RWPE1 (cell line): Measurements from ENCODE around the gene SMOC2.

Experiments used
- CTCF ChIA-PET: fragments of 350-600 bp; sonication (Branson Sonifier 250); formaldehyde crosslinking; extraction: SDS; loops from one replicate; lab custom pipeline; 2021; lab: Yijun Ruan, JAX
- POLR2A ChIA-PET: fragments of 400-600 bp; formaldehyde crosslinking; extraction: SDS; loops from one replicate; lab custom pipeline; 2020; ENCODE audit warnings: antibody characterized with exemption; ENCODE audit not compliant: low non-redundant PET; lab: Yijun Ruan, JAX
- DNase-seq: peaks from one replicate; pipeline ENCODE4 v3.0.0; 2012; ENCODE audit warnings: low spot score
- H3K27ac ChIP-seq: fragments of 450-650 bp; 2 replicates; pipeline ENCODE4 v1.5.1; 2017
- CTCF ChIP-seq: fragments of 450-650 bp; conservative IDR thresholded peaks from 2 replicates; pipeline ENCODE4 v1.5.1; 2017; ENCODE audit warnings: low read depth, mild to moderate bottlenecking

Gene SMOC2

GRCh38 chr6:168500519-168500918 lies 59.5 kb downstream of the SMOC2 start:
- DNase-seq = no peak
- ChIA-PET CTCF (interaction anchor here (0.6 to 0.7 kb wide), 2 partner anchors 19 to 139 kb away, joined by 5 read pairs; no protein-coding TSS in a partner anchor), POLR2A (no interaction called here)
- no peak for TF ChIP-seq CTCF
- no peak overlapping the region for H3K27ac ChIP-seq

- H3K27ac ChIP-seq = no peak overlapping the region
- DNase-seq = no peak
- no peak for TF ChIP-seq CTCF
- POLR2A ChIA-PET = no interaction called here
- CTCF ChIA-PET = no interaction called here
These were observed 60.6 kb downstream of the SMOC2 start for GRCh38 chr6:168501561-168501960.

DNA sequence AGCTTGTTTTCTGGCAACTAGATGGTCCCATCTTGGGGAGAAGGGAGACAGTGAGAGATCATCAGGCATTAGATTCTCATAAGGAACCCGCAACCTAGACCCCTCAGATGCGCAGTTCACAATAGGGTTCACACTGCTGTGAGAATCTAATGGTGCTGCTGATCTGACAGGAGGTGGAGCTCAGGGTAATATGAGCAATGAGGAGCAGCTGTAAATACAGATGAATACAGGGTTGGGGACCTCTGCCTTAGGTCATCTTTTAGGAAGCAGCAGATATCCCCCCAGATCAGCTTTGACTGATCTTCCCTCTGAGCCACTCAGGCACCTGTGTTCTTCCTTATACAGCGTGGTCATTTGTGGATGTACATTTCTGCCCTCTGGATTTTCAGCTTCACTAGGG lies 63.4 kb downstream of the SMOC2 start:
- TF ChIP-seq CTCF = no peak
- POLR2A ChIA-PET = interaction anchor here (0.5 kb wide), 1 partner anchor 368 kb away, joined by 3 read pairs; no protein-coding TSS in a partner anchor
- DNase-seq = no peak
- CTCF ChIA-PET = interaction anchor here (0.6 kb wide), 1 partner anchor 1032 kb away, joined by 3 read pairs; no protein-coding TSS in a partner anchor
- no peak overlapping the region for H3K27ac ChIP-seq

GRCh38 chr6:168506460-168506859 lies 65.5 kb downstream of the SMOC2 start:
- ChIA-PET CTCF (no interaction called here), POLR2A (no interaction called here)
- DNase-seq = no peak
- H3K27ac ChIP-seq = no peak overlapping the region
- TF ChIP-seq CTCF = no peak

DNA sequence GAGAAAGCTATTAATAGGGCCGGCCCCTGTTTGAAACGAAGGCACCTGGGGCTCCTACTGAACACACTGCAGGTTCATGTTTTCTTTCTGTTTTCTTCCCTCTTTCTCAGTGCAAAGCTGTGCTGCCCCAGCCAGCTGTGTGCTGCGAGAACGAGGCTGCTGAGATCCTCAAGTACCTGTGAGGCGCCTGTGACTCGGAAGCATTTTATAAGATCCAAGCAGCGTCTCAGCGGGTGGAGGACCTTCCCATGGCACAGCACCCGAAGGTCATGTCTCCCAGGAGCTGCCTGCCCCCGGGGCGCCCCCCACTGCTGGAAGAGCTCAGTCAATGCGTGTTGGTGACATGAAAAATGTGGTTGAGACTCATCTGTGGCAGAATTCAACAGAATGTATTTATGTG lies 66.3 kb downstream of the SMOC2 start:
- no peak overlapping the region for H3K27ac ChIP-seq
- no peak for TF ChIP-seq CTCF
- DNase-seq = no peak
- ChIA-PET POLR2A (no interaction called here), CTCF (interaction anchor here (0.6 kb wide), 1 partner anchor 14 kb away, joined by 8 read pairs; no protein-coding TSS in a partner anchor)

DNA sequence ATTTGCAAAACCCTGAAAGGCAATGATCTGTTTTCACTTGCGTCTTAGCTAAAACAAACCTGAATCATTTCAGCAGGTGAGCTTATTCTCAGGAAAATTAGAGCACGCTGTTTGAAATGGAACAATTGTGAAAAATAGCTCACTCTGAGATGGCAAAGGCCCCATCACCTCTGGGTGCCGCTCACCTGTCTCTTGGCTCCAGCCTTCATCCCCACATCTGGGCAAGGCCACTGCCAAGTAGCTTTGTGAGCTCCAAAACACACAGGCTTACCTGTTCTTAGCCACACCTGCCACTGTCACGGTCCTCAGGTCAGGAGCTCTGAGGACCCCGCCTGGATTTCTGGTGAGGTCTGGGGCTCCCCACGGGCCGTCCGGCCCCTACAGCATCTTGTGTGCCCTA lies 66.7 kb downstream of the SMOC2 start:
- POLR2A ChIA-PET = no interaction called here
- CTCF ChIA-PET = interaction anchor here (0.6 kb wide), 1 partner anchor 13 kb away, joined by 8 read pairs; no protein-coding TSS in a partner anchor
- no peak overlapping the region for H3K27ac ChIP-seq
- TF ChIP-seq CTCF = no peak
- DNase-seq = no peak
